GM18517 (cell line): ENCODE measurements around the gene CTH.
"Not testable (repeated sequence)": the region's sequence is repeated elsewhere in the genome, so short reads cannot be mapped to it uniquely, and the experiment has no call there.

Experiments
- ATAC-seq: cut with Tn5 transposase; IDR thresholded peaks from one replicate; pipeline ENCODE4 v1.9.1; 2021; ENCODE audit warnings: mild to moderate bottlenecking, moderate library complexity; ENCODE audit not compliant: unreplicated experiment

The CTH gene

DNA sequence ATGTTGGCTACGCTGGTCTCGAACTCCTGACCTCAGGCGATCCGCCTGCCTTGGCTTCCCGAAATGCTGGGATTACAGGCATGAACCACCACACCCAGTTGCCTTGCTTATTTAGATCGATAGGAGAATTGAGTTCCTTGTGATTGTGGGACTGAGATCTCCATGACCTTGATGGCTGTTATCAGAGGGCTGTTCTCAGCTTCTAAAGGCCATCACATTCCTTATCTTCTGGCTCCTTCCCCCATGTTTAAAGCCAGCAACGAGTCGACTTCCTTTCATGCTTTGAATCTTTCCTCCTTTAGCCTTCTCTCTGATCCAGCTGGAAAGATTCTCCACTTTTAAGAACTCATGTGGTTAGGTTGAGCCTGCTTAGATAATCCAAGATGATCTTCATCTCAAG is 38.0 kb downstream of the CTH start:
- no peak for ATAC-seq

DNA sequence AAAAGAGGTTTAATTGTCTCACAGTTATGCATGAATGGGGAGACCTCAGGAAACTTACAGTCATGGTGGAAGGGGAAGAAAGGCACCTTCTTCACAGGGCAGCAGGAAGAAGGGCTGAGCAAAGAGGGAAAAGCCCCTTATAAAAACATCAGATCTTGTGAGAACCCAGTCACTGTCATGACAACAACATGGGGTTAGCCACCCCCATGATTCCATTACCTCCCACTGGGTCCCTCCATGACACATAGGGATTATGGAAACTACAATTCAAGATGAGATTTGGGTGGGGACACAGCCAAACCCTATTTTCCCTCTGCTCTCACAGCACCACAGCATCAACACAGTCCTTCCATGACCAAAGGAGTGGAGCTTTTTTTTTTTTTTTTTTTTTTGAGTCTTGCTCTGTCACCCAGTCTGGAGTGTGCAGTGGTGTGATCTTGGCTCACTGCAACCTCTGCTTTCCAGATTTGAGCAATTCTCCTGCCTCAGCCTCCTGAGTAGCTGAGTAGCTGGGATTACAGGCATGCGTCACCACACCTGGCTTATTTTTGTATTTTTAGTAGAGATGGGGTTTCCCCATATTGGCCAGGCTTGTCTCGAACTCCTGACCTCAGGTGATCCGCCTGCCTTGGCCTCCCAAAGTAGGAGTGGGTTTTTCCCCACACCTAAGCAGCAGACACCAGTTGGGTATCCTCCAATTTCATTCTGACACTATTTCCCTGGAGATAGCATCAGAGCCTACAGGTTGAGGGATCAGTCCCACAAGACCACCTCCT is 41.3 kb downstream of the CTH start:
- ATAC-seq = not testable (repeated sequence)

DNA sequence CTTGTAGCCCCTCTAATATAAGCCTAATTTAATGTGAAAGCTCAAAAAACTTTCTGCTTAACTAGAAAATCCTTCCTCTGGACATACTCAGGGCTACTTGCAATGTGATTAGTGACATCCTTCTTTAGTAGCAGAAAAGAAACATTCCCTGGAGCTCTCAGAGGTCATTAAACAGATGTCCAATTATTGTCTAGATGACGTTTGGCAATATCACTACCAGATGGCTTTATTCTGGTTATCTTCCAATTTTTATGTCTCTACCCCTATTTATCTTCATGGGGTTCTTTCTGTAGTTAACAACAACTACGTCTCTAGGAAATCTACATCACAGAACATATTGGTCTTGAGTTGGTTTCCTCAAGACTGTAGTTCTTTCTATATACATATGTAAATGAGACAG is 44.2 kb downstream of the CTH start:
- ATAC-seq = no peak

DNA sequence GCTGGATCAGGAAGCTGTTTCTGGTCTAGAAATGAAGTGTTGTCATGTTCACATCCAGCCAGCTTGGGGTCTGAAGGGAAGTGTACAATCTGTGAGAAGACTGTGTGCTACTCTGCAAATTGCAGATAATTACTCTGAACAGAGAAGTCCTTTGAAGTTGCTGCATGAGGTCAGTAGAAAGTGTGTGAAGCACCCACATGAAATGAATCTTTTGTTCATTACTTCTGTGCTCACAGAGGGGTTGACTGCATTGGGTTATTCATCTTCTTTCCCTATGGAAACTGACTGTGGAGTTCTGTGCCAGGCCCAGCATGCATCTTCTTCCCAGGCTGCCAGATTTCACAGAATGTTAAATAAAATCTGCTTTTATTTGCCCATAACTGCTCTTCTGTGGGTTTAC is 47.1 kb downstream of the CTH start:
- no peak for ATAC-seq

DNA sequence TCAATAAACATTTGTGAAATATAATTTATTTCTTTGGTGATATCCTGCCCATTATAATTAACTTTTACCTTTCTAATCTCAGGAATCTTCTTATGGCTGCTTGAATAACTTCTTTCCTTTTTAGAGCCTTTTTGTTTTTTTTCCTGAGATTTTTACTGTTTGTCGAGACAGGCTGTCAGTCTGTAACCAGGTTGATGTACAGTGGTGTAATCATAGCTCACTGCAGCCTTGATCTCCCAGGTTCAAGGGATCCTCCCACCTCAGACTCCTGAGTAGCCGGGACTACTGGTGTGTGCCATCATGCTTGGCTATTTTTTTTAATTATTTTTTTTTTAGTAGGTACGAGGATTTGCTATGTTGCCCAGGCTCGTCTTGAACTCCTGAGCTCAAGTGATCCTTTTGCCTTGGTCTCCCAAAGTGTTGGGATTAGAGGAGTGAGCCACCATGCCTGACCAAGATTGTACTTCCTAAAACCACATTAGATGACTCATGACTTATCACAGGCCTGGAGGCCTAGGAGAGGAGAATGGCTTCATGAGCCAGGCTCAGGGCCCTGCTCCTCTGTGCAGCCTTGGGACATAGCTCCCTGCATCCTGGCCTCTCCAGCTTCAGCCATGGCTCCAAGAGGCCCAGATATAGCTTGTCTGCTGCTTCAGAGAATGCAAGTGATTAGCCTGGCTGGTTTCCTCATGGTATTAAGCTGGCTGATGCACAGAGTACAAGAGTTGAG is 48.6 kb downstream of the CTH start:
- no peak for ATAC-seq

DNA sequence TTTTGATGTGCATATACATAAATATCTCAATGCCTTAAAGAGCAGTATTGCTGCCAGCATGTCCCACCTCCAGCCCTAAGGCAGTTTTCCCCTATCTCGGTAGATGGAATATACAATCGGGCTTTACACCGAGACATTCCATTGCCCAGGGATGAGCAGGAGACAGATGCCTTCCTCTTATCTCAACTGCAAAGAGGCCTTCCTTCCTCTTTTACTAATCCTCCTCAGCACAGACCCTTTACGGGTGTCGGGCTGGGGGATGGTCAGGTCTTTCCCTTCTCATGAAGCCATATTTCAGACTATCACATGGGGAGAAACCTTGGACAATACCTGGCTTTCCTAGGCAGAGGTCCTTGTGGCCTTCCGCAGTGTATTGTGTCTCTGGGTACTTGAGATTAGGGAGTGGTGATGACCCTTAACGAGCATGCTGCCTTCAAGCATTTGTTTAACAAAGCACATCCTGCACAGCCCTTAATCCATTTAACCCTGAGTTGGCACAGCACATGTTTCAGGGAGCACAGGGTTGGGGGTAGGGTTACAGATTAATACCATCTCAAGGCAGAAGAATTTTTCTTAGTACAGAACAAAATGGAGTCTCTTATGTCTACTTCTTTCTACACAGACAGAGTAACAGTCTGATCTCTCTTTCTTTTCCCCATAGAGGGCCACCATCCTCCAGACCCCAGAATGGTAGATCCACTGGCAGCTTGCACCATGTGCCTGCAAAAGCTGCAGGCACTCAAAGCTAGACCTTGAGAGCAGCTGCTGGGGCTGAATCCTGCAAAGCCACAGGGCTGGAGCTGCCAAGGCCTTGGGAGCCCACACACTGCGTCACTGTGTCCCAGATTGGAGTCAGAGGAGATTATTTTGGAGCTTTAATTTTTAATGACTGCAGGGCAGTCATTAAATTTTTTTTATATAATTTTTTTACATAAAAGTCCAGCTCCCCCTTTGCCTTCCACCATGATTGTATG is 50.0 kb downstream of the CTH start:
- ATAC-seq = not testable (repeated sequence)

DNA sequence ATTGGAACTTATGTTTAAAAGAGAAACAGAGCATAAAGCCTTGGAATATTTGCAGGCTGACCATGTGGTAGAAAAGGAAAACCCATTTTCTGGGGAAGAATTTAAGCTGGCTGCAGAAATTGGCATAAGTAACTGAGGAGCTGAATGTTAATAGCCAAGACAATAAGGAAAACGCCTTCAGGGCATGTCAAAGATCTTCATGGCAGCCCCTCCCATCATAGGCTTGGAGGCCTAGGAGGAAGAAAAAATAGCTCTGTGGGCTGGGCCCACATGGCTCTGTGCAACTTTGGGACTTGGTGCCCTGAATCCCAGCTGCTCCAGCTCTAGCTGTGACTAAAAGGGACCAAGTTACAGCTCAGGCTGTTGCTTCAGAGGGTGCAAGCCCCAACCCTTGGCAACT is 51.5 kb downstream of the CTH start:
- ATAC-seq = no peak

DNA sequence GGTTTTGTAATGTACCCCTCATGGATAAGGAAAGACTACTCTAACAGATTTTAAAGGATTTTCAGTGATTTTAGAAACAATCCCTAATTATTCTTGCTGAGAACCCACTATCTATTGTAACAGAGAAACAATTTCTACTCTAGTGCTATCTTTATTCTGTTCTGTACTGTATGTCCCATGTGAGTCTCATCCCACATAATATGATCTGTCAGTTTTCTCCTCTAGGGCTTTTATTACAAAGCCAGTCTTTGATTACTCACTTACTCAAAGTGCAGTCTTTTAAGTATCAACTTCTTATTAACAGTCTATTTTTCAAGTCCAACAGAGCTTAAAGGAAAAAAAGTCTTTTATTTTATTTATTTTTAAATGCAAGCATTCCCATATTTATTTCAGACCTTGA is 54.8 kb downstream of the CTH start:
- ATAC-seq = no peak

DNA sequence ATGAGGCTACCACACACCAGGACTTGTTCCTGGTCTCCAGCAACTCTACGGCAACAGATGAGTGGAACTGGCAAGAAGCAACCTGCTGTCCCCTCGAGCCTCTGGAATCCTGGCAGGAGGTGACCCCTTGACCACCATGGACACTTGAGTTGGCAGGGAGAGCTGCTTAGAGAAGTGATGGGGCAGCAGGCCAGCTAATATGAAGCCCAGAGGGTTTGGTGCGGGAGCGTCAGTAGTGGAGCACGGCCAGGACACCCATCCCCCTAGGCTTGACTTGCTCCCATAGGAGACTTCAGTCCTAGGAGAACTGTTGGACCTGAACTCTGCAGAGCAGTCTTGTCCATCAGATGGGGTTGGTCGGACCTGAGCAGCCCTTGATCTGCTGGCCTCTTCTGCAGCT is 56.5 kb downstream of the CTH start:
- ATAC-seq = no peak

DNA sequence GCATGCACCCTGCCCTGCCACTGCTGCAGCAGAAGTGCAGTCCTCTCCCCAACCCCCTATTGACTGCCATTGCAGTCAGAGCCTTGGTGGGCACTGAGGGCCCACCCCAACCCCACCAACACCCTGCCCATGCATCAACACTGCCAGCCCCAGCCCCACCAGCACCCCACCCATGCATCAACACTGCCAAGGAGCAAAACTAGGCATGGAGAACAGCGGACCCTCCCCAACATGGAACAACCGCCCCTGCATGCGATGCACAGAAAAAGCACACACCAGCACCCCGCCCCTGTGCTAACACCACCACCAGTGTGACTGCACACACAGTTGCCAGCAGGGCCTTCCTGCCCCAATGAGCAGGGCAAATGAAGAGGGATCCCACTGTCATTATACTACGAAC is 57.1 kb downstream of the CTH start:
- no peak for ATAC-seq

DNA sequence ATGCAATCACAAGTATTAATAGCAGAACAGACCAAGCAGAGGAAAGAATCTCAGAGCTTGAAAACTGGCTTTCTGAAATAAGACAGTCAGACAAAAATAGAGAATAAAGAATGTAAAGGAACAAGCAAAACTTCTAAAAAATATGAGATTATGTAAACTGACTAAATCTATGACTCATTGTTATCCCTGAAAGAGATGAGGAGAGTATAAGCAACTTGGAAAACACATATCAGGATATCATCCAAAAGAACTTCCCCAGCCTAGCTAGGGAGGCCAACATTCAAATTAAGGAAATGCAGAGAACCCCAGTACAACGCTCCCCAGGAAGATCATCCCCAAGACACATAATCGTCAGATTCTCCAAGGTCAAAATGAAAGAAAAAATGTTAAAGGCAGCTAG is 58.1 kb downstream of the CTH start:
- not testable (repeated sequence) for ATAC-seq

DNA sequence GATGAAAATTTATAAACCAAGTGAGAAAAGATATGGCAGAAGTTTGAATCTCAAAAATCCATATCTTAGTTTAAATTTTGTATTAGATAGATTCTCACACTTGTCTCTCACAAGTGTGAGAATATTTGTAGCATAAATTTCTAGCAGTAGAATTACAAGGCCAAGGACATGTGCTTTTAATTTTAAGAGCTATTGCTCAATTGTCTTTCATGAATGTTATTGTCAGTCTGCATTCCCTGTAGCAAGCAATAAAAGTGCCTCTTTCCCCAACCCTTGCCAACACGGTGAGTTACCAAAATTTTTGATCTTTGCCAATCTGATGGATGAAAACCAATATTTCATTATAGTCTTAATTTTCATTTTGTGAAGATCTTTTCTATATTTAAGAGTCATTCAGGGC is 64.0 kb downstream of the CTH start:
- ATAC-seq = no peak

DNA sequence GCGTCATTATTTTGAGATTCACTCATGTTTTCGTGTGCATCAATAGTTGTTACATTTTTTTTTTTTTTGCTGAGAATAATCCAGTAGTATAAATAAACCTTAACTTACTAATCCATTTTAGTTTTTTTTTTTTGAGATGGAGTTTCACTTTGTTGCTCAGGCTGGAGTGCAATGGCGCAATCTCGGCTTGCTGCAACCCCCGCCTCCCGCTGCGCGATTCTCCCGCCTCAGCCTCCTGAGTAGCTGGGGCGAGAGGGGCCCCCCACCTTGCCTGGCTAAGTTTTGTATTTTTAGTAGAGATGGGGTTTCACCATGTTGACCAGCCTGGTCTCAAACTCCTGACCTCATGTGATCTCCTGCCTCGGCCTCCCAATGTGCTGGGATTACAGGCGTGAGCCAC is 66.0 kb downstream of the CTH start:
- ATAC-seq = no peak

DNA sequence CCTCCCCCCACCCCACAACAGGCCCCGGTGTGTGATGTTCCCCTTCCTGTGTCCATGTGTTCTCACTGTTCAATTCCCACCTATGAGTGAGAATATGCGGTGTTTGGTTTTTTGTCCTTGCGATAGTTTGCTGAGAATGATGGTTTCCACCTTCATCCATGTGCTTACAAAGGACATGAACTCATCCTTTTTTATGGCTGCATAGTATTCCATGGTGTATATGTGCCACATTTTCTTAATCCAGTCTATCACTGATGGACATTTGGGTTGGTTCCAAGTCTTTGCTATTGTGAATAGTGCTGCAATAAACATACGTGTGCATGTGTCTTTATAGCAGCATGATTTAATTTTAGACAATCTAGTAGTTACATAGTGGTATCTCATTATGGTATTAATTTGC is 66.8 kb downstream of the CTH start:
- not testable (repeated sequence) for ATAC-seq

DNA sequence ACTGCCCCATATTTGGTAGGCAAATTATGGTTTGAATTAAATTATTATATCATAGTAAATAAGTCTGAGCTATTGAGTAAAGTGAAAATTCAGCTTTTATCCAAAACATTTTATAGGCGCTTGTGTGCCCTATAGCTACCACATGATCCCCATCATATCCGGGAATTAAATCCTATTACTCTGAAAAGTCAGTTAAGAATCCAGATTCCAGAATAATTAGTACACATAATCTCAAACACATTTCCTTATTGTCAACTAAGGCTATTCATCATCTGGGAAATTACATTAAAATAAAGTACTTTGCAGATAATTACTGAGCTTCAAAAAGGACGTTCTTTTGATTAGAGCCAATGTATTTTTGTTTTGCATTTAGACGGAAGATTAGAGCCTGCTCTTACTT is 72.3 kb downstream of the CTH start:
- ATAC-seq = no peak

DNA sequence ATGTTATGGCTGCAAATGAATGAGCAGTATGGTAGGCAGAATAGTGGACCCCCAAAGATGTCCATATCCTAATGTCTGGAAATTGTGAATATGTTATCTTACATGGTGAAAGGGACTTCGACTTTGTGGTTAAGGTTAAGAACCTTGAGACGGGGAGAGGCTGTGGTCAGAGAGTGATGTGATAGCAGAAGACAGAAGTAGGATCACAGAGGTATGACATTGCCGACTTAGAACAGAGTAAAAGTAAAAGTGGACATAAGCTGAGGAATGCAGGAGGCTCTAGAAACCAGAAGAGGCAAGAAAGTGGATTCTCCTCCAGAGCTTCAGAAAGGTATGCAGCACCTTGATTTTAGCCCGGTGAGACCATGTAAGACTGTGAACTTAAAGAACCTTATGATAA is 74.6 kb downstream of the CTH start:
- ATAC-seq = no peak

DNA sequence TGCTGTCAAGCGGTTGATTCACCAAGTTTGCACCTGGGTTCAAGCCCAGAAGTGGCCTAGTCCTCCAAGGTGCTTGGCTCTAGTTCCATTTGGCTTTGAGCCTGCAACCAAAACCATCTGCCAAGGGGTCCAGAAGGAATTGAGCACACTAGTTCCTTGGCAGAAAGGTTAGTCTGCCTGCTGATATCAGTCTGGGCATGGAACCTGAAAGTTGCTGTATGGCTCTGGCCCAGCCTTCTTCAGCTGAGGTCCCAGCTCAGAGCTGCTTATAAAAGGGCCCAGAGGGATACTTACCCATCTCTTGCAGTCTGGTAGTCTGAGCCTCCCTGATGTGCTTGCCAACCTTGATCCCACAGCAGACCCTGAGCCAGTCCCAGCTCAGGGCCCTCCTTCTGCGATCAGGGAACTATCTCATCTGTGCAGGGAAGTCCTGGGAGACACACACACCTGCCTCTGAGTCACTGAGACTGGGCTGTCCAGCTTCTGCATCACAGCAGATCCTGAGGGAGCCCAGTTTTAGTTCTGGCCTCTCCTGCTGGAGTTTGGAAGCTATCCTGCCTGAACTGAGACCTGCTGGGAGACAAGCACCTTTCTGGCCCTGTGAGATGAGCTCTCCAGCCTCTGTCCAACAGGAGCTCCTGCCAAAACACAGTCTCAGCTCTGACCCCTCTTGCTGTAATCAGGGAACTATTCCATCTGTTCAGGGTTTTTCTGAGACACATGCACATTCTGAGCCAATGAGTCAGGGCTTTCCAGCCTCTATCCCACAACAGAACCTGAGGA is 75.8 kb downstream of the CTH start:
- ATAC-seq = no peak

DNA sequence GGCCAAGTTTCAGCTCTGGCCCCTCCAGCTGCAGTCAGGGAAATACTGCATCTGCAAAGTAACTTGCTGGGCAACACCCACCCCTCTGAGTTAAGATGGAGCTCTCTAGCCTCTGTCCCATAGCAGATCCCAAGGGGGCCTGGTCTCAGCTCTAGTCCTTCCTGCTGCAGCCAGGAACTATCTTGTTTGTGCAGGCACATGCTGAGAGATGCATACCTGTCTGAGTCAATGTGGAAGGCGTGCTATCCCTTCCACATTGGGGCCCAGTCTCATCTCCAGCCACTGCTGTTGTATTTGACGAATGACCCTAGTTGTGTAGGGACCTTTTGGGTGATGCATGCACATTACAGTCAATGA is 76.4 kb downstream of the CTH start:
- no peak for ATAC-seq

DNA sequence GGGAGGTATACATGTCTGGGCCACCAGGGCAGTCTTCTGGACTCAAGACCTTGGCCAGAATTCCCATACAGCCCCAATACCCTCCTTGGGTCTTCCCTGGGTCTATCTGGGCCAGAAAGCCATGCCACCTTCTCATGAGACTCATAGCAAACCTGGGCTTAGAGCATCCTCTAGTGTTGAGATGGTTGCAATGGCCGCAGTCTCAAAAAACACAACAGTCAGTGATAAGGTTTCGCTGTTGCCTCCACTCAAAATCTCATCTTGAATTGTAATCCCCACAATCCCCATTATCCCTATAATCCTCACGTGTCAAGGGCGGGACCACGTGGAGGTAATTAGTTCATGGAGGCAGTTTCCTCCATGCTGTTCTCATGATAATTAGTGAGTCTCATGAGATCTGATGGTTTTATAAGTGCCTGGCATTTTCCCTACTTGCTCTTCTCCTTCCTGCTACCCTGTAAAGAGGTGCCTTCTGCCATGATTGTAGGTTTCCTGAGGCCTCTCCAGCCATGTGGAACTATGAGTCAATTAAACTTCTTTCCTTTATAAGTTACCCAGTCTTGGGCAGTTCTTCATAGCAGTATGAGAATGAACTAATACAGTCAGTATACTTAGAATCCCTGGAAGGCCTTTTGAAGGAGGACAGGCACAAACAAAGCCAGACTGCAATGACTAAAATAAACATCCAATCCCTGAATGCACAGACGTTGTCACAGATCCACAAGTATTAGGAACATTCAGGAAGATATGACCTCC is 77.0 kb downstream of the CTH start:
- ATAC-seq = no peak
